Body of pancreas (tissue), 4 donors: ENCODE data around the gene THSD4.

Source experiments
- POLR2A ChIP-seq, 3 donors: fragments of 450-650 bp; IDR thresholded peaks; one replicate each; pipeline ENCODE4 v1.6.1; 2016; ENCODE audit warnings: antibody characterized with exemption in 3 of 3, mild to moderate bottlenecking in 2 of 3
- TF ChIP-seq, protein P1 (sequence below), 7 experiments: fragments of 450-650 bp in 4 of 7; fragments of 200-600 bp in 3 of 7; sonication (generic) in 3 of 7; IDR thresholded peaks; one replicate each; pipeline ENCODE4 v1.5.1; 2016 to 2019; ENCODE audit warnings: antibody characterized with exemption in 7 of 7

GRCh38 chr15:71294911-71295602 is 179.8 kb downstream of the THSD4 start:
- TF ChIP-seq, protein P1, sequence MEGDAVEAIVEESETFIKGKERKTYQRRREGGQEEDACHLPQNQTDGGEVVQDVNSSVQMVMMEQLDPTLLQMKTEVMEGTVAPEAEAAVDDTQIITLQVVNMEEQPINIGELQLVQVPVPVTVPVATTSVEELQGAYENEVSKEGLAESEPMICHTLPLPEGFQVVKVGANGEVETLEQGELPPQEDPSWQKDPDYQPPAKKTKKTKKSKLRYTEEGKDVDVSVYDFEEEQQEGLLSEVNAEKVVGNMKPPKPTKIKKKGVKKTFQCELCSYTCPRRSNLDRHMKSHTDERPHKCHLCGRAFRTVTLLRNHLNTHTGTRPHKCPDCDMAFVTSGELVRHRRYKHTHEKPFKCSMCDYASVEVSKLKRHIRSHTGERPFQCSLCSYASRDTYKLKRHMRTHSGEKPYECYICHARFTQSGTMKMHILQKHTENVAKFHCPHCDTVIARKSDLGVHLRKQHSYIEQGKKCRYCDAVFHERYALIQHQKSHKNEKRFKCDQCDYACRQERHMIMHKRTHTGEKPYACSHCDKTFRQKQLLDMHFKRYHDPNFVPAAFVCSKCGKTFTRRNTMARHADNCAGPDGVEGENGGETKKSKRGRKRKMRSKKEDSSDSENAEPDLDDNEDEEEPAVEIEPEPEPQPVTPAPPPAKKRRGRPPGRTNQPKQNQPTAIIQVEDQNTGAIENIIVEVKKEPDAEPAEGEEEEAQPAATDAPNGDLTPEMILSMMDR (IDR thresholded peaks at IDR 0.05): no peak
- no peak for TF ChIP-seq POLR2A (IDR thresholded peaks at IDR 0.05)
